ENCODE data around the gene KLK3.

The KLK3 gene

DNA sequence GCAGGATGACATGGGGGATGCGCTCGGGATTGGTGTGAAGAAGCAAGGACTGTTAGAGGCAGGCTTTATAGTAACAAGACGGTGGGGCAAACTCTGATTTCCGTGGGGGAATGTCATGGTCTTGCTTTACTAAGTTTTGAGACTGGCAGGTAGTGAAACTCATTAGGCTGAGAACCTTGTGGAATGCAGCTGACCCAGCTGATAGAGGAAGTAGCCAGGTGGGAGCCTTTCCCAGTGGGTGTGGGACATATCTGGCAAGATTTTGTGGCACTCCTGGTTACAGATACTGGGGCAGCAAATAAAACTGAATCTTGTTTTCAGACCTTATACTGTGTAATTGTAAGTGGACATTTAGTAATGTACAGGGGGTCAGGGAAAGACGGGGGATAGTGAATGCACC lies 25.5 kb downstream of the KLK3 start:
- TF ChIP-seq, protein P1, sequence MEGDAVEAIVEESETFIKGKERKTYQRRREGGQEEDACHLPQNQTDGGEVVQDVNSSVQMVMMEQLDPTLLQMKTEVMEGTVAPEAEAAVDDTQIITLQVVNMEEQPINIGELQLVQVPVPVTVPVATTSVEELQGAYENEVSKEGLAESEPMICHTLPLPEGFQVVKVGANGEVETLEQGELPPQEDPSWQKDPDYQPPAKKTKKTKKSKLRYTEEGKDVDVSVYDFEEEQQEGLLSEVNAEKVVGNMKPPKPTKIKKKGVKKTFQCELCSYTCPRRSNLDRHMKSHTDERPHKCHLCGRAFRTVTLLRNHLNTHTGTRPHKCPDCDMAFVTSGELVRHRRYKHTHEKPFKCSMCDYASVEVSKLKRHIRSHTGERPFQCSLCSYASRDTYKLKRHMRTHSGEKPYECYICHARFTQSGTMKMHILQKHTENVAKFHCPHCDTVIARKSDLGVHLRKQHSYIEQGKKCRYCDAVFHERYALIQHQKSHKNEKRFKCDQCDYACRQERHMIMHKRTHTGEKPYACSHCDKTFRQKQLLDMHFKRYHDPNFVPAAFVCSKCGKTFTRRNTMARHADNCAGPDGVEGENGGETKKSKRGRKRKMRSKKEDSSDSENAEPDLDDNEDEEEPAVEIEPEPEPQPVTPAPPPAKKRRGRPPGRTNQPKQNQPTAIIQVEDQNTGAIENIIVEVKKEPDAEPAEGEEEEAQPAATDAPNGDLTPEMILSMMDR (IDR thresholded peaks at IDR 0.05; ENCODE audit: unreplicated experiment in 3 of 3) = no peak
- H3K4me3 Mint-ChIP-seq = no peak overlapping the region
- H3K4me1 Mint-ChIP-seq = no peaks in the 10 kb centered on the region
- H3K27me3 Mint-ChIP-seq (ENCODE audit: low read depth) = peaks cover 60% of the 10 kb centered on the region
- no peaks in the 10 kb centered on the region for H3K9me3 Mint-ChIP-seq
- H3K36me3 Mint-ChIP-seq (ENCODE audit: low read depth) = no peaks in the 10 kb centered on the region
- no peak overlapping the region for H3K27ac Mint-ChIP-seq

DNA sequence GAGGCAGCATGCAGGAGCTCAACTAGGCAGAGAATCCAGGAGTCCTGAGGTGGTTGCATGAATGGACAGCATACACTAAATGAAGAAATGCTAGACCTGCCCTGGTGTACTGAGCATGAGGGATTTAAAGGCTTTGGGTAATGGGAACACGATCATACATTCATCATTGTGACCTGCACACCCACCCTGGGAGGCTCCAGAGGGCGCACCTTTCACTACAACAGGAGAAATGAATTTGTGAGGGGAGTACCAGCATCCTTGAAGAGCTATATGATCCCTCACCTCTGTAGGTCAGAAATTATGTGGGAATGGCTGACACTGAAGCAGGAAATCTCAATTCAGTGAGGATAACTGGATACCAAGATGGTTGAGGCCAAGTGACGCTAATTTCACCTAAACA lies 27.5 kb downstream of the KLK3 start:
- H3K27ac Mint-ChIP-seq = no peak overlapping the region
- H3K4me1 Mint-ChIP-seq = no peaks in the 10 kb centered on the region
- H3K4me3 Mint-ChIP-seq = no peak overlapping the region
- no peaks in the 10 kb centered on the region for H3K36me3 Mint-ChIP-seq (ENCODE audit: low read depth)
- no peaks in the 10 kb centered on the region for H3K9me3 Mint-ChIP-seq
- H3K27me3 Mint-ChIP-seq (ENCODE audit: low read depth) = peaks cover 76% of the 10 kb centered on the region
- TF ChIP-seq, protein P1 (IDR thresholded peaks at IDR 0.05; ENCODE audit: unreplicated experiment in 3 of 3) = no peak

GRCh38 chr19:50889638-50890037 lies 34.9 kb downstream of the KLK3 start:
- Mint-ChIP-seq H3K4me1 (no peaks in the 10 kb centered on the region), H3K27me3 (ENCODE audit: low read depth) (peaks cover 53% of the 10 kb centered on the region), H3K27ac (no peak overlapping the region), H3K9me3 (peaks cover 2% of the 10 kb centered on the region), H3K4me3 (no peak overlapping the region), H3K36me3 (ENCODE audit: low read depth) (no peaks in the 10 kb centered on the region)
- TF ChIP-seq, protein P1 (IDR thresholded peaks at IDR 0.05; ENCODE audit: unreplicated experiment in 3 of 3) = no peak

DNA sequence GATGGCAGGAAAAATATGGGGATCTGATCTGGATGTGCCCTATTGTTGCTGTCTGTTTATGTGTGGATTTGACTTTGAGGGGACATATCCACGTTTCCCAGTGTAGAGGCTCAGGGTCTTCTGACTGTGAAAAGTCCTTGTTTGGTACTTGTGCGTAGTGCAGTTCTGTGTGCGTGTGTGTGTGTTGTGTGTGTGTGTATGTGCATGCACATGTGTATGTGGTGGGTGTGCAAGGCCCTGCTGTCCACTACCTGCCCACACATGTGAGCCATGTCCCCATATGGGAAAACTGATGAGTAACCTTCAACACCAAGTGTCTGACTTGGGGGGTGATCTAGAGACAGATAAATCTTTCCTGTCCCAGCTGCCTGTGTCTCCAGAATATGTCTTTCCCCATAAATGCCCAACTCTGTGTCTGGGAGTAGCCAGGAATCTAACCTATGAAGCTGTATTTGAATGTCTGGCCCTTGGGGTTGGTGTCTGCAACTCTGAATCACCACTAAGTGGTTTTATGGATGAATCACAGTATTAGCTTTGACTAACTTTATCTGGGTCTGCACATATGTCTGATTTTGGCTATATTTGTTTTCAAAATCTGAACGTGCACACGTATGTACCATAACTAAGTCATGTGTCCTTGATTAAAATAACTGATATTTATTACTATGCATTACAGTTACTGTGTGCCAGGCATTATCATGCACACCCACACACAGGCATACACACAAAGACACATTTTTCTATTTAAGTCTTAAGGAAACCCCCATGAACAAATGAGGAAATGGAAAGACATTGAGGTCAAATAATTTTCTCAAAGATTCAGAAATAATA lies 35.9 kb downstream of the KLK3 start:
- H3K4me3 Mint-ChIP-seq = no peak overlapping the region
- no peaks in the 10 kb centered on the region for H3K4me1 Mint-ChIP-seq
- H3K27ac Mint-ChIP-seq = no peak overlapping the region
- TF ChIP-seq, protein P1 (IDR thresholded peaks at IDR 0.05; ENCODE audit: unreplicated experiment in 3 of 3) = no peak
- peaks cover 2% of the 10 kb centered on the region for H3K9me3 Mint-ChIP-seq
- peaks cover 50% of the 10 kb centered on the region for H3K27me3 Mint-ChIP-seq (ENCODE audit: low read depth)
- H3K36me3 Mint-ChIP-seq (ENCODE audit: low read depth) = no peaks in the 10 kb centered on the region

GRCh38 chr19:50891253-50891625 lies 36.5 kb downstream of the KLK3 start:
- no peaks in the 10 kb centered on the region for H3K36me3 Mint-ChIP-seq (ENCODE audit: low read depth)
- TF ChIP-seq, protein P1 (IDR thresholded peaks at IDR 0.05; ENCODE audit: unreplicated experiment in 3 of 3) = no peak
- no peak overlapping the region for H3K4me3 Mint-ChIP-seq
- no peaks in the 10 kb centered on the region for H3K4me1 Mint-ChIP-seq
- peaks cover 2% of the 10 kb centered on the region for H3K9me3 Mint-ChIP-seq
- H3K27me3 Mint-ChIP-seq (ENCODE audit: low read depth) = peaks cover 49% of the 10 kb centered on the region
- H3K27ac Mint-ChIP-seq = no peak overlapping the region
